PC-3 (cell line): ENCODE results near the gene PBXIP1. TPM values are rescaled to one million over a fixed set of nuclear protein-coding genes. Genes with fewer than 3 reads are reported as not detected.

Experiments
- ATAC-seq: fragments of 200-7000 bp; cut with Tn5 transposase; 2 replicates; pipeline ENCODE4 v1.9.1; 2020; ENCODE audit warnings: mild to moderate bottlenecking, moderate library complexity
- BruUV-seq: library from RNA; stranded (reverse); fragments of 400-500 nt; replicated peaks from 2 replicates; lab custom pipeline; 2021; lab: Mats Ljungman, UMichigan
- CTCF ChIA-PET: fragments of 300-600 bp; sonication (Branson Sonifier 250); formaldehyde crosslinking; loops from one replicate; lab custom pipeline; 2022; ENCODE audit warnings: antibody characterized with exemption; lab: Charles Lee
- POLR2A ChIA-PET: fragments of 300-600 bp; sonication (Branson Sonifier 250); formaldehyde crosslinking; loops from one replicate; lab custom pipeline; 2022; ENCODE audit warnings: antibody characterized with exemption; ENCODE audit not compliant: unreplicated experiment; lab: Charles Lee
- DNase-seq: peaks from one replicate; pipeline ENCODE4 v3.0.0-alpha.2; 2015
- H2AFZ ChIP-seq: fragments of 300-600 bp; sonication (generic); 2 replicates; pipeline ENCODE4 v1.6.0; 2016; ENCODE audit warnings: antibody characterized with exemption, low read length
- H3F3A ChIP-seq: fragments of 300-600 bp; sonication (generic); one replicate; pipeline ENCODE4 v1.6.0; 2017; ENCODE audit warnings: antibody characterized with exemption, low read length, control low read depth, mild to moderate bottlenecking; ENCODE audit not compliant: unreplicated experiment
- H3K27ac ChIP-seq: fragments of 300-600 bp; sonication (generic); 2 replicates; pipeline ENCODE4 v1.5.1; 2016; ENCODE audit warnings: mild to moderate bottlenecking, low read length
- H3K27me3 ChIP-seq: fragments of 300-600 bp; sonication (generic); 2 replicates; pipeline ENCODE4 v1.6.1; 2016; ENCODE audit warnings: low read length, mixed read lengths
- H3K36me3 ChIP-seq: fragments of 300-600 bp; sonication (generic); 2 replicates; pipeline ENCODE4 v1.6.1; 2016; ENCODE audit warnings: low read depth, mixed run types, low read length, mixed read lengths
- H3K4me1 ChIP-seq: fragments of 300-600 bp; sonication (generic); 2 replicates; pipeline ENCODE4 v1.5.1; 2016; ENCODE audit warnings: low read length; ENCODE audit not compliant: insufficient read depth
- H3K4me2 ChIP-seq: fragments of 300-600 bp; sonication (generic); 2 replicates; pipeline ENCODE4 v1.6.0; 2016; ENCODE audit warnings: low read length
- H3K4me3 ChIP-seq: fragments of 300-600 bp; sonication (generic); 2 replicates; pipeline ENCODE4 v1.5.1; 2016; ENCODE audit warnings: mild to moderate bottlenecking, low read length, mixed read lengths
- H3K79me2 ChIP-seq: fragments of 300-600 bp; sonication (generic); 2 replicates; pipeline ENCODE4 v1.6.1; 2017; ENCODE audit warnings: low read length, mixed read lengths
- H3K9ac ChIP-seq: fragments of 300-600 bp; sonication (generic); 2 replicates; pipeline ENCODE4 v1.6.0; 2016; ENCODE audit warnings: mild to moderate bottlenecking, low read length
- H3K9me2 ChIP-seq: fragments of 300-600 bp; sonication (generic); replicated peaks from 2 replicates; pipeline ENCODE4 v1.6.1; 2016; ENCODE audit warnings: mixed run types, low read length, mixed read lengths
- H3K9me3 ChIP-seq: fragments of 300-600 bp; sonication (generic); 2 replicates; pipeline ENCODE4 v1.6.1; 2016; ENCODE audit warnings: low read length, mixed read lengths
- H4K20me1 ChIP-seq: fragments of 300-600 bp; sonication (generic); 2 replicates; pipeline ENCODE4 v1.6.1; 2016; ENCODE audit warnings: low read length, mixed read lengths
- CTCF ChIP-seq: fragments of 300-600 bp; sonication (generic); conservative IDR thresholded peaks from 2 replicates; pipeline ENCODE4 v1.5.1; 2017; ENCODE audit warnings: antibody characterized with exemption, low read depth, mild to moderate bottlenecking, low read length
- EZH2 ChIP-seq: fragments of 300-600 bp; sonication (generic); IDR thresholded peaks from one replicate; pipeline ENCODE4 v1.6.1; 2017; ENCODE audit warnings: antibody characterized with exemption, mild to moderate bottlenecking, low read length; ENCODE audit not compliant: unreplicated experiment
- EZH2phosphoT487 ChIP-seq: fragments of 300-600 bp; sonication (generic); IDR thresholded peaks from 2 replicates; pipeline ENCODE4 v1.6.1; 2018; ENCODE audit warnings: mild to moderate bottlenecking, antibody characterized with exemption, low read length, borderline replicate concordance
- intact Hi-C: fragments of 100-400 bp; cut with micrococcal nuclease; formaldehyde crosslinking; loops from 2 replicates; pipeline ENCODE4 v1.9.0; 2023
- total RNA-seq: library from RNA; depleted of rRNA; stranded (reverse); fragments of >200 nt; gene quantifications from 2 replicates; pipeline ENCODE4 v1.2.3, GENCODE V29; 2014

PBXIP1 gene
- total RNA-seq, 1 experiment from 2014 or later = 35.4 TPM

GRCh38 chr1:154957091-154957657, 1.3 kb upstream of the PBXIP1 start:
- Histone ChIP-seq H3K9me2 (no peaks in the 10 kb centered on the region), H3K4me1 (peaks cover 21% of the 10 kb centered on the region), H3K36me3 (peaks cover 8% of the 10 kb centered on the region; the same call in 1 of the 2 replicates), H2AFZ (no peak overlapping the region), H3K27me3 (no peaks in the 10 kb centered on the region), H3K4me3 (no peak overlapping the region), H3K4me2 (no peak overlapping the region), H3F3A (no peaks in the 10 kb centered on the region), H3K79me2 (peaks cover 27% of the 10 kb centered on the region), H3K27ac (no peak overlapping the region), H4K20me1 (no peaks in the 10 kb centered on the region), H3K9ac (no peak overlapping the region), H3K9me3 (no peaks in the 10 kb centered on the region)
- BruUV-seq = no TSS peak
- intact Hi-C loops = no loop called here
- DNase-seq = no peak
- TF ChIP-seq EZH2 (no peak), CTCF (no peak), EZH2phosphoT487 (no peak)
- ATAC-seq = no peak
- ChIA-PET POLR2A (interaction anchor here (0.7 kb wide), 1 partner anchor 351 kb away, joined by 4 read pairs; no protein-coding TSS in a partner anchor), CTCF (no interaction called here)

DNA sequence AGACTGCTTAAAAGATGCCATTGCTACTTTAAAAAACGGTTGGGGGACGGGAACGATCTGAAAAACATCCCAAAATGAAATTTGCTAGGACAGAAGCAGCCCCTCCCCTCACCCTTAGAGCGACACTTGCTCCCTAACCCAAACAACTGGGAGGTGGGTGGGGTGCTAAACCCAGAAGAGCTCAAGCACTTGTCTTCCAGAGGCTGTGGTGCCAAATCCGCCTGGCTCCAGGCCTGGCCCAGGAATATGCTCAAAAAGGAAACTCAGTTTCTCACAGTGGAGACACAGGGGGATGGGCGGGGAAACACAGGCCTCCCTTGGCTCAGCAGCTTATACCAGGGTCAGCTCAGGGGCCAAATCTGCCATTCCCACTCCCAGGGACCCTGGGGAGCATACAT, 644 bp upstream of the PBXIP1 start:
- DNase-seq (no peak), ATAC-seq (peak; percentile 1; the same call in 1 of the 2 replicates)
- TF ChIP-seq CTCF (no peak), EZH2phosphoT487 (no peak), EZH2 (no peak)
- intact Hi-C loops = no loop called here
- Histone ChIP-seq H4K20me1 (no peaks in the 10 kb centered on the region), H3K27me3 (no peaks in the 10 kb centered on the region), H3K4me1 (peaks cover 21% of the 10 kb centered on the region), H3K9me3 (no peaks in the 10 kb centered on the region), H3K36me3 (peaks cover 8% of the 10 kb centered on the region; the same call in 1 of the 2 replicates), H3K9ac (peak overlapping the region; percentile 35; the same call in 1 of the 2 replicates), H3K4me3 (peak overlapping the region; percentile 69), H3K27ac (no peak overlapping the region), H3K9me2 (no peaks in the 10 kb centered on the region), H2AFZ (peak overlapping the region; percentile 64; the same call in 1 of the 2 replicates), H3K4me2 (peak overlapping the region; percentile 89), H3F3A (no peaks in the 10 kb centered on the region), H3K79me2 (peaks cover 24% of the 10 kb centered on the region)
- TSS peak; percentile 89 for BruUV-seq
- ChIA-PET POLR2A (no interaction called here), CTCF (interaction anchor here (1.2 to 1.5 kb wide), 2 partner anchors 13 to 17 kb away, joined by 7 to 8 read pairs; no protein-coding TSS in a partner anchor)
